Caco-2 (cell line): ENCODE data around the gene DYNLL1. TPM values are rescaled to one million over a fixed set of nuclear protein-coding genes. Genes with fewer than 3 reads are reported as not detected.

Source experiments
- BruUV-seq: library from RNA; stranded (reverse); fragments of 400-500 nt; replicated peaks from 2 replicates; lab custom pipeline; 2021; lab: Mats Ljungman, UMichigan
- CTCF ChIA-PET: fragments of 300-600 bp; sonication (Branson Sonifier 250); formaldehyde crosslinking; loops from one replicate; lab custom pipeline; 2022; ENCODE audit warnings: antibody characterized with exemption; lab: Charles Lee
- POLR2A ChIA-PET: fragments of 300-600 bp; sonication (Branson Sonifier 250); formaldehyde crosslinking; loops from one replicate; lab custom pipeline; 2022; ENCODE audit warnings: antibody characterized with exemption; lab: Charles Lee
- DNase-seq, 2 experiments: peaks; one replicate each; pipeline versions ENCODE4 v3.0.0 to v3.0.0-alpha.2; 2020 to 2022
- H3K27me3 ChIP-seq: replicated peaks from 2 replicates; pipeline ENCODE4 v1.6.0; 2011; ENCODE audit warnings: low read length; ENCODE audit not compliant: control insufficient read depth, insufficient read depth
- H3K36me3 ChIP-seq: 2 replicates; pipeline ENCODE4 v1.5.1; 2011; ENCODE audit warnings: low read length; ENCODE audit not compliant: control insufficient read depth, insufficient read depth
- H3K4me1 ChIP-seq: fragments of 250-450 bp; sonication (Bioruptor Pico); 2 replicates; pipeline ENCODE4 v1.5.1; 2020; ENCODE audit warnings: mild to moderate bottlenecking
- H3K4me3 ChIP-seq: 2 replicates; pipeline ENCODE4 v1.5.1; 2011; ENCODE audit warnings: low read depth, mild to moderate bottlenecking, control low read depth, low read length
- H3K9me3 ChIP-seq: fragments of 250-450 bp; sonication (Bioruptor Pico); 2 replicates; pipeline ENCODE4 v1.5.1; 2020; ENCODE audit warnings: mild to moderate bottlenecking, moderate library complexity
- H3K27ac Mint-ChIP-seq: one replicate; pipeline ENCODE4 v1.8.0; 2022; ENCODE audit warnings: mixed read lengths; ENCODE audit not compliant: unreplicated experiment
- H3K27me3 Mint-ChIP-seq: one replicate; pipeline ENCODE4 v1.8.0; 2022; ENCODE audit warnings: mixed read lengths; ENCODE audit not compliant: insufficient read depth, unreplicated experiment
- H3K36me3 Mint-ChIP-seq: one replicate; pipeline ENCODE4 v1.8.0; 2022; ENCODE audit warnings: mild to moderate bottlenecking, mixed read lengths; ENCODE audit not compliant: insufficient read depth, unreplicated experiment
- H3K4me1 Mint-ChIP-seq: one replicate; pipeline ENCODE4 v1.8.0; 2022; ENCODE audit warnings: low read depth, mixed read lengths; ENCODE audit not compliant: unreplicated experiment
- H3K4me3 Mint-ChIP-seq: one replicate; pipeline ENCODE4 v1.8.0; 2022; ENCODE audit warnings: mild to moderate bottlenecking, moderate library complexity, mixed read lengths; ENCODE audit not compliant: unreplicated experiment
- H3K9me3 Mint-ChIP-seq: one replicate; pipeline ENCODE4 v1.8.0; 2022; ENCODE audit warnings: mixed read lengths; ENCODE audit not compliant: unreplicated experiment
- intact Hi-C: fragments of 100-400 bp; cut with micrococcal nuclease; formaldehyde crosslinking; loops from one replicate; pipeline ENCODE4 v1.10.0; 2022; ENCODE audit not compliant: unreplicated experiment
- total RNA-seq: library from RNA; stranded (reverse); gene quantifications from 2 replicates; pipeline ENCODE4 v1.2.3, GENCODE V29; 2022
- TF ChIP-seq, protein P1 (sequence below), 2 experiments: fragments of 200-600 bp in 1 of 2; IDR thresholded peaks; 1 replicate in 1 of 2; 2 replicates in 1 of 2; pipeline versions ENCODE4 v1.5.1 to v1.8.0; 2011 to 2022; ENCODE audit warnings: antibody characterized with exemption in 1 of 2, control low read depth in 1 of 2, inconsistent platforms in 1 of 2, low read depth in 1 of 2, low read length in 1 of 2, mild to moderate bottlenecking in 1 of 2, moderate library complexity in 1 of 2; ENCODE audit not compliant: insufficient read depth in 1 of 2, severe bottlenecking in 1 of 2, unreplicated experiment in 1 of 2

Gene DYNLL1
- total RNA-seq, 1 experiment from 2014 or later = 324 TPM

DNA sequence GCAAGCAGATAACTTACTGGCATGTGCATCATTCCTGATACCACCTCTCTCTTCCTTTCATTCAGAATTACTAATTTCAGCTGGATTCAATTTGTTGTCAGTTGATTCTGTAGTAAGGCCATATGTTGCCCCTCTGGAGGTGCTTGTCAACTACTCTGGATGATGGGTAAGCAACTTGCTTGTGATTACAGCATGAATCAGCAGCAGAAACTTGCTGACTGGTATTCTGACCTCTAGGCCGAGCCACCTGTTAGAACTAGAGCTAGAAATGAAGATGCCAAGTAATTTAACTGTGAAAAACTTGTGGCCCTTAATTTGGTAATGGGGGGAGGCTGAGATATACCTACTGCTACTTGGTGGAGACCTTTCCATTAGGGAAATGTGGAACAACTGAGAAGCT, 43.4 kb downstream of the DYNLL1 start:
- Histone ChIP-seq H3K27me3 (no peaks in the 10 kb centered on the region), H3K9me3 (no peaks in the 10 kb centered on the region), H3K4me1 (peaks cover 34% of the 10 kb centered on the region), H3K4me3 (no peak overlapping the region), H3K36me3 (0 out of 2 replicates have a peak, but pooled peaks cover 2% of the 10 kb centered on the region)
- intact Hi-C loops = no loop called here
- DNase-seq = no peak
- no peak overlapping the region for H3K4me3 Mint-ChIP-seq
- ChIA-PET POLR2A (interaction anchor here (0.6 kb wide), 1 partner anchor 222 kb away, joined by 3 read pairs; no protein-coding TSS in a partner anchor), CTCF (interaction anchor here (1.2 kb wide), 1 partner anchor 10 kb away, joined by 3 read pairs; no protein-coding TSS in a partner anchor)
- H3K36me3 Mint-ChIP-seq = peaks cover 65% of the 10 kb centered on the region
- H3K9me3 Mint-ChIP-seq = no peaks in the 10 kb centered on the region
- no peak overlapping the region for H3K27ac Mint-ChIP-seq
- no TSS peak for BruUV-seq
- TF ChIP-seq, protein P1, sequence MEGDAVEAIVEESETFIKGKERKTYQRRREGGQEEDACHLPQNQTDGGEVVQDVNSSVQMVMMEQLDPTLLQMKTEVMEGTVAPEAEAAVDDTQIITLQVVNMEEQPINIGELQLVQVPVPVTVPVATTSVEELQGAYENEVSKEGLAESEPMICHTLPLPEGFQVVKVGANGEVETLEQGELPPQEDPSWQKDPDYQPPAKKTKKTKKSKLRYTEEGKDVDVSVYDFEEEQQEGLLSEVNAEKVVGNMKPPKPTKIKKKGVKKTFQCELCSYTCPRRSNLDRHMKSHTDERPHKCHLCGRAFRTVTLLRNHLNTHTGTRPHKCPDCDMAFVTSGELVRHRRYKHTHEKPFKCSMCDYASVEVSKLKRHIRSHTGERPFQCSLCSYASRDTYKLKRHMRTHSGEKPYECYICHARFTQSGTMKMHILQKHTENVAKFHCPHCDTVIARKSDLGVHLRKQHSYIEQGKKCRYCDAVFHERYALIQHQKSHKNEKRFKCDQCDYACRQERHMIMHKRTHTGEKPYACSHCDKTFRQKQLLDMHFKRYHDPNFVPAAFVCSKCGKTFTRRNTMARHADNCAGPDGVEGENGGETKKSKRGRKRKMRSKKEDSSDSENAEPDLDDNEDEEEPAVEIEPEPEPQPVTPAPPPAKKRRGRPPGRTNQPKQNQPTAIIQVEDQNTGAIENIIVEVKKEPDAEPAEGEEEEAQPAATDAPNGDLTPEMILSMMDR (IDR thresholded peaks at IDR 0.05; ENCODE audit: insufficient read depth in 1 of 2, low read depth in 1 of 2, low read length in 1 of 2, severe bottlenecking in 1 of 2, unreplicated experiment in 1 of 2) = no peak
- H3K4me1 Mint-ChIP-seq = peaks cover 7% of the 10 kb centered on the region
- H3K27me3 Mint-ChIP-seq = no peaks in the 10 kb centered on the region

DNA sequence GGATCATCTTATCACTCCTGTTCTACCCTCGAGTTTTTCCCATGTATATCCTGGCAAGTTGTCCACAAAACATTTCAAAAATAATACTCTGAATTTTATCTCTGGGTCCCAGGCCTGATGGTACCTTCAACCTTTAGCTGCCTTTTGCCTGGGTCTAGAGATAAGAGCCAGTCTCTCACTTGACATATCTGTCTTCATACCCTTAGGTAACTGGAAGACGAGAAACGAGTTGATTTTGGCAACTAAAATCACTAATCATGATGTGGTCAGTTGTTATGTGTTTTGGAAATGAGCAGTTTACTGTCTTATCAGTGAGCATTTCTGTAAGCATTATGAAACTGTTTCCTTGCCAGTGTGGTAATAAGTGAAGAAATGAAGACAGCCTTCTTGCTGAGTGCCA, 44.5 kb downstream of the DYNLL1 start:
- Histone ChIP-seq H3K9me3 (no peaks in the 10 kb centered on the region), H3K4me3 (no peak overlapping the region), H3K36me3 (0 out of 2 replicates have a peak, but pooled peaks cover 2% of the 10 kb centered on the region), H3K27me3 (no peaks in the 10 kb centered on the region), H3K4me1 (peaks cover 33% of the 10 kb centered on the region)
- Mint-ChIP-seq H3K9me3 (no peaks in the 10 kb centered on the region), H3K4me1 (peaks cover 7% of the 10 kb centered on the region), H3K36me3 (peaks cover 59% of the 10 kb centered on the region), H3K4me3 (no peak overlapping the region), H3K27me3 (no peaks in the 10 kb centered on the region), H3K27ac (no peak overlapping the region)
- TF ChIP-seq, protein P1 (IDR thresholded peaks at IDR 0.05; ENCODE audit: insufficient read depth in 1 of 2, low read depth in 1 of 2, low read length in 1 of 2, severe bottlenecking in 1 of 2, unreplicated experiment in 1 of 2) = no peak
- intact Hi-C loops = no loop called here
- BruUV-seq = no TSS peak
- no peak for DNase-seq
- CTCF ChIA-PET = no interaction called here
- POLR2A ChIA-PET = interaction anchor here (0.6 kb wide), 1 partner anchor 11 kb away, joined by 3 read pairs; no protein-coding TSS in a partner anchor

DNA sequence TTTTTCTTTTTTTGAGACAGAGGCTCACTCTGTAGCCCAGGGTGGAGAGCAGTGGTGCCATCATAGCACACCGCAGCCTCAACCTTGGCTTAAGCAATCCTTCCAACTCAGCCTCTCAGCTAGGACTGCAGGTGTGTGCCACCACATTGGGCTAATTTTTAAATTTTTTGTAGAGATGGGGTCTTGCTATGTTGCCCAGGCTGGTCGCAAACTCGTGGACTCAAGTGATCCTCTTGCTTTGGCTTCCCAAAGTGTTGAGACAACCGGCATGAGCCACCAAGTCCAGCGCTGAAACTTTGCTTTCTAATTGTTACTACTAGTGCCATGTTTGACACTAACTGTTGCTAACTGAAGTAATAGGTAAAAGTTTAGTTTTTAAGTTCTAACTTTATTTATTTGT, 46.3 kb downstream of the DYNLL1 start:
- Histone ChIP-seq H3K36me3 (0 out of 2 replicates have a peak, but pooled peaks cover 2% of the 10 kb centered on the region), H3K4me1 (peaks cover 31% of the 10 kb centered on the region), H3K4me3 (no peak overlapping the region), H3K27me3 (no peaks in the 10 kb centered on the region), H3K9me3 (no peaks in the 10 kb centered on the region)
- H3K27ac Mint-ChIP-seq = no peak overlapping the region
- peaks cover 47% of the 10 kb centered on the region for H3K36me3 Mint-ChIP-seq
- no peaks in the 10 kb centered on the region for H3K9me3 Mint-ChIP-seq
- DNase-seq = no peak
- CTCF ChIA-PET = no interaction called here
- H3K27me3 Mint-ChIP-seq = no peaks in the 10 kb centered on the region
- BruUV-seq = no TSS peak
- H3K4me3 Mint-ChIP-seq = no peak overlapping the region
- peaks cover 7% of the 10 kb centered on the region for H3K4me1 Mint-ChIP-seq
- TF ChIP-seq, protein P1 (IDR thresholded peaks at IDR 0.05; ENCODE audit: insufficient read depth in 1 of 2, low read depth in 1 of 2, low read length in 1 of 2, severe bottlenecking in 1 of 2, unreplicated experiment in 1 of 2) = no peak
- POLR2A ChIA-PET = no interaction called here
- intact Hi-C loops = no loop called here
